ENCODE results near the gene NT5DC1.

DNA sequence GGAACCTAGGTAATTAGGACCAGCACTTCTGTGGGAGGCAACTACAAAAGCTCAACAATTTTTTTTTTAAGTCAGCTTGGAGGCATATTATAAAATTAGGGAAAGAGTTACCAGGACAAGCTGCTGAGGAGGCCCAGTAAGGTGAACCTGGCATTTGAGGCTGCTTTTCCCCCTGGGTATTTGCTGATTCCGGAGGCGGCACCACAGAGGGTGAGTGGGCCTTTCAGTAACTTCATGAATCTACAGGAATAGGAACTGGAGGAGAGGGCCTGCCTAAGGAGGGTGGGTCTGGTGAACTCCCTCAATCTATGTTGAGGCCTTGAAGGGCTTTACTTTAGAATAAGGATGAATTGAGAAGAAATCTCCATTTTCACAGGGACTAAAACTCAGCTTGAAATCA lies 138.6 kb downstream of the NT5DC1 start:
- TF ChIP-seq, protein P1, sequence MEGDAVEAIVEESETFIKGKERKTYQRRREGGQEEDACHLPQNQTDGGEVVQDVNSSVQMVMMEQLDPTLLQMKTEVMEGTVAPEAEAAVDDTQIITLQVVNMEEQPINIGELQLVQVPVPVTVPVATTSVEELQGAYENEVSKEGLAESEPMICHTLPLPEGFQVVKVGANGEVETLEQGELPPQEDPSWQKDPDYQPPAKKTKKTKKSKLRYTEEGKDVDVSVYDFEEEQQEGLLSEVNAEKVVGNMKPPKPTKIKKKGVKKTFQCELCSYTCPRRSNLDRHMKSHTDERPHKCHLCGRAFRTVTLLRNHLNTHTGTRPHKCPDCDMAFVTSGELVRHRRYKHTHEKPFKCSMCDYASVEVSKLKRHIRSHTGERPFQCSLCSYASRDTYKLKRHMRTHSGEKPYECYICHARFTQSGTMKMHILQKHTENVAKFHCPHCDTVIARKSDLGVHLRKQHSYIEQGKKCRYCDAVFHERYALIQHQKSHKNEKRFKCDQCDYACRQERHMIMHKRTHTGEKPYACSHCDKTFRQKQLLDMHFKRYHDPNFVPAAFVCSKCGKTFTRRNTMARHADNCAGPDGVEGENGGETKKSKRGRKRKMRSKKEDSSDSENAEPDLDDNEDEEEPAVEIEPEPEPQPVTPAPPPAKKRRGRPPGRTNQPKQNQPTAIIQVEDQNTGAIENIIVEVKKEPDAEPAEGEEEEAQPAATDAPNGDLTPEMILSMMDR (IDR thresholded peaks at IDR 0.05; ENCODE audit: insufficient read depth, low read length), result no peak
- TF ChIP-seq SPI1 (IDR thresholded peaks at IDR 0.05; ENCODE audit: borderline replicate concordance, low read depth) (no peak), POLR2AphosphoS5 (IDR thresholded peaks at IDR 0.05; ENCODE audit: low read depth) (no peak), GABPA (IDR thresholded peaks at IDR 0.05; ENCODE audit: low read depth) (no peak)
- TF ChIP-seq, protein P2, sequence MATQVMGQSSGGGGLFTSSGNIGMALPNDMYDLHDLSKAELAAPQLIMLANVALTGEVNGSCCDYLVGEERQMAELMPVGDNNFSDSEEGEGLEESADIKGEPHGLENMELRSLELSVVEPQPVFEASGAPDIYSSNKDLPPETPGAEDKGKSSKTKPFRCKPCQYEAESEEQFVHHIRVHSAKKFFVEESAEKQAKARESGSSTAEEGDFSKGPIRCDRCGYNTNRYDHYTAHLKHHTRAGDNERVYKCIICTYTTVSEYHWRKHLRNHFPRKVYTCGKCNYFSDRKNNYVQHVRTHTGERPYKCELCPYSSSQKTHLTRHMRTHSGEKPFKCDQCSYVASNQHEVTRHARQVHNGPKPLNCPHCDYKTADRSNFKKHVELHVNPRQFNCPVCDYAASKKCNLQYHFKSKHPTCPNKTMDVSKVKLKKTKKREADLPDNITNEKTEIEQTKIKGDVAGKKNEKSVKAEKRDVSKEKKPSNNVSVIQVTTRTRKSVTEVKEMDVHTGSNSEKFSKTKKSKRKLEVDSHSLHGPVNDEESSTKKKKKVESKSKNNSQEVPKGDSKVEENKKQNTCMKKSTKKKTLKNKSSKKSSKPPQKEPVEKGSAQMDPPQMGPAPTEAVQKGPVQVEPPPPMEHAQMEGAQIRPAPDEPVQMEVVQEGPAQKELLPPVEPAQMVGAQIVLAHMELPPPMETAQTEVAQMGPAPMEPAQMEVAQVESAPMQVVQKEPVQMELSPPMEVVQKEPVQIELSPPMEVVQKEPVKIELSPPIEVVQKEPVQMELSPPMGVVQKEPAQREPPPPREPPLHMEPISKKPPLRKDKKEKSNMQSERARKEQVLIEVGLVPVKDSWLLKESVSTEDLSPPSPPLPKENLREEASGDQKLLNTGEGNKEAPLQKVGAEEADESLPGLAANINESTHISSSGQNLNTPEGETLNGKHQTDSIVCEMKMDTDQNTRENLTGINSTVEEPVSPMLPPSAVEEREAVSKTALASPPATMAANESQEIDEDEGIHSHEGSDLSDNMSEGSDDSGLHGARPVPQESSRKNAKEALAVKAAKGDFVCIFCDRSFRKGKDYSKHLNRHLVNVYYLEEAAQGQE (IDR thresholded peaks at IDR 0.05; ENCODE audit: insufficient replicate concordance, low read depth), result no peak

All from HL-60 (cell line).